Skeletal muscle tissue (tissue), 4 donors: ENCODE results near the gene CAND2. TPM values are rescaled to one million over a fixed set of nuclear protein-coding genes. Genes with fewer than 3 reads are reported as not detected.
A peak's percentile ranks its signal among the peaks of the same experiment; 100 is the strongest.

Source experiments
- H3K27ac ChIP-seq: one replicate; pipeline ENCODE4 v1.7.0; 2013; ENCODE audit warnings: mild to moderate bottlenecking, low read depth, low read length, inconsistent platforms
- H3K27me3 ChIP-seq, 3 donors: one replicate each; pipeline ENCODE4 v1.7.0; 2013; ENCODE audit warnings: low read length in 3 of 3; ENCODE audit not compliant: control insufficient read depth in 3 of 3, insufficient read depth in 3 of 3
- H3K36me3 ChIP-seq, 3 donors: one replicate each; pipeline ENCODE4 v1.7.0; 2013; ENCODE audit warnings: low read length in 3 of 3; ENCODE audit not compliant: control insufficient read depth in 3 of 3, insufficient read depth in 3 of 3
- H3K4me1 ChIP-seq, 3 donors: one replicate each; pipeline ENCODE4 v1.7.0; 2013; ENCODE audit warnings: low read length in 3 of 3, mild to moderate bottlenecking in 3 of 3; ENCODE audit not compliant: control insufficient read depth in 3 of 3, insufficient read depth in 3 of 3
- H3K4me3 ChIP-seq, 3 donors: one replicate each; pipeline ENCODE4 v1.7.0; 2013; ENCODE audit warnings: low read length in 3 of 3
- H3K9ac ChIP-seq, 3 donors: one replicate each; pipeline ENCODE4 v1.7.0; 2013; ENCODE audit warnings: low read length in 3 of 3, mild to moderate bottlenecking in 3 of 3, moderate library complexity in 2 of 3, low read depth in 1 of 3
- H3K9me3 ChIP-seq, 3 donors: one replicate each; pipeline ENCODE4 v1.7.0; 2013; ENCODE audit warnings: low read length in 3 of 3; ENCODE audit not compliant: control insufficient read depth in 3 of 3
- total RNA-seq: library from RNA; depleted of rRNA; stranded (reverse); fragments of >200 nt; gene quantifications from one replicate; pipeline ENCODE4 v1.2.3, GENCODE V29; 2014
- donor health status: Osteomylitis.

CAND2 gene
- total RNA-seq, 1 donor from 2014 or later = 22.4 TPM

DNA sequence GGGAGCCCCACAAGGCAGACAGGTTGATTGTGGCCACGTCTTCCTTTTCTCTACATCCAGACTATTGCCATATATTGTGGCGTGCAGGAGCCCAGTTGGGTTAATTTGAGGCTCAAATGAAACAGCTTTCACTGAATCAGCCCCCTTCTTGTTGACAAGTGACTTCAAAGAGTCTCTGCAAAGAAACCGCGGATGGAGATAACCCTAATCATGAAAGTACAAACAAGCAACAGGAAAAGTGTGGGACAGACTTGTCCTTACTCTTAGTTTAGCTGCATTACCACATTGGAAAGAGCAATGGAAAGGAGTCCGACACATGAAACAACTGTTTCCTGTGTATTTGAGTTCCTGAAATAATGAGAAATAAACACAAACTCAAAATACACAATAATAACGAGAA is 40.7 kb upstream of the CAND2 start:
- Histone ChIP-seq H3K9ac (no peak overlapping the region), H3K27ac (no peak overlapping the region), H3K27me3 (no peaks in the 10 kb centered on the region), H3K36me3 (no peaks in the 10 kb centered on the region), H3K4me3 (no peak overlapping the region), H3K4me1 (peaks cover 5 to 33% (median 22%) of the 10 kb centered on the region in 3 donors), H3K9me3 (no peaks in the 10 kb centered on the region)

DNA sequence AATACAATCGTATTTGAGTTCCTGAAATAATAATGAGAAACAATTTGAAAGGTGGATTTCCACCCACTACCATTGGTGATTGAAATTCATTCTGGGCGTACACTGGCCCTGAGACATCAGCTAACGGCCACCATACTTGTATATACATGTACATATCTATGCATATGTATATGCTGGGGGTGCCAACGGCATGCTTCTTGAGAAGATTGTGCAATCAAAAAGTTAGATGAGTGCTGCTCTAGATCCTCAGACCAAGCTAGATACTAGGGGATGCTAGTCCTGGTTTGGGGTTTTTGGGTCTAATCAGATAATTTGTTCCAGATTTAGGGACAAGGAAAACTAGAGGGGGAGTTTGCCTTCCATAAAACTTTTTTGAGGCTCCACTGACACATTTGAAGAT is 40.3 kb upstream of the CAND2 start:
- Histone ChIP-seq H3K27ac (no peak overlapping the region), H3K9me3 (no peaks in the 10 kb centered on the region), H3K36me3 (no peaks in the 10 kb centered on the region), H3K4me3 (no peak overlapping the region), H3K9ac (no peak overlapping the region), H3K27me3 (no peaks in the 10 kb centered on the region), H3K4me1 (peaks cover 5 to 29% (median 18%) of the 10 kb centered on the region in 3 donors)

DNA sequence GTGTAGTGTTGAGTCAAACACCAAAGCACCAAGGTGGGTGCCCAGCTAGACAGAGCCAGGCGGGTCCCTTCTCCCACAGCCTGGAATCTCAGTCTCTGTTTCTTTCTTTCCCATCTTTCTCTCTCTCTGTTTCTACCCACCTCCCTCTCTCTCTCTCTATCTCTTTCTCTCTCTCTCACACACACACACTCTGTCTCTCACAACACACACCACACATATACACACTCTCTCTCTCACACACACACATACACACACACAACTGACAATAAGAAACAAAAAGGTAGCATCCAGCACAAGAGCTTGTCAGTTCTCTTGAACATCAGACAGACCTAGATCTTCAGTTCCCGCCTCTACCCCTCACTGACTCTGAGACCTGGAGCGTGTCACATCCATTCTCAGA is 39.8 kb upstream of the CAND2 start:
- Histone ChIP-seq H3K9me3 (no peaks in the 10 kb centered on the region), H3K27ac (no peak overlapping the region), H3K4me1 (peaks cover 5 to 24% (median 18%) of the 10 kb centered on the region in 3 donors), H3K36me3 (no peaks in the 10 kb centered on the region), H3K27me3 (no peaks in the 10 kb centered on the region), H3K4me3 (no peak overlapping the region), H3K9ac (no peak overlapping the region)

DNA sequence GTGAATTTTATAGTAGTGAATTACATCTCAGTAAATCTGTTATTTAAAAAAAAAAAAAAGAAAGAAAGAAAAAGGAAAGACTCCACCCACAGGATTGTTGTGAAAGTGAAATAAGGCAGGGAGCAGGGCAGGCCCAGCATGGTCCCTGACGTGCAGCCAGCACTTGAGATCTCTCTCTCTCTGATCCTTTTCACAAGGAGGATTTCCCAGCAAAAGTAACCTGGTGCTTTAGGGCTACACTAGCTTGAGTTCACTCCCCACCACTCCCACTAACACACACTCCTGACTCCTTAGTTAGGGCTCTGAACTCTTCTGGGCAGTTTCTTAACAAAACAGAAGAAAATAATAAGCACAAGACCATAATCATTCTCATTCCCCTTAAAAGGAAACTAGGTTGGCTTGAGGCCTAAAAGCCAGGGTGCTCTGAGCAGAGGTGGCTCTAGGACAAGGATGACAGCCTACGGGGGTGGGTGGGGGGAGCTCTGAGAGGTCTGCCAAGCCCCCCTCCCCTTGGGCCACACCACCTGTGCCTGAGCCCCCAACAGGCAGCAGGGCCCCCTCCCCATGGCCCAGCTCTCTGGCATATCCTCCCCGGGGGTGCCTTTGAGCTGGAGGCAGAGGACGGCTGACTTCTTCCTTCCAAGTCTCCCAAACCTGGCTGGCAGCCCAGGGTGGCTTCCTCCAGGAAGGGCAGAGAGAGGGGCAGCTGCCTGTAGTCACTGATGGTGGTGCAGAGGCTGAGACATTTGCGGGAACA is 38.3 kb upstream of the CAND2 start:
- Histone ChIP-seq H3K9ac (peak overlapping the region; percentile 2 to 64 (median 57)), H3K4me3 (no peak overlapping the region), H3K27ac (no peak overlapping the region), H3K36me3 (no peaks in the 10 kb centered on the region), H3K27me3 (no peaks in the 10 kb centered on the region), H3K4me1 (peaks cover 5 to 15% (median 14%) of the 10 kb centered on the region in 3 donors), H3K9me3 (no peaks in the 10 kb centered on the region)

DNA sequence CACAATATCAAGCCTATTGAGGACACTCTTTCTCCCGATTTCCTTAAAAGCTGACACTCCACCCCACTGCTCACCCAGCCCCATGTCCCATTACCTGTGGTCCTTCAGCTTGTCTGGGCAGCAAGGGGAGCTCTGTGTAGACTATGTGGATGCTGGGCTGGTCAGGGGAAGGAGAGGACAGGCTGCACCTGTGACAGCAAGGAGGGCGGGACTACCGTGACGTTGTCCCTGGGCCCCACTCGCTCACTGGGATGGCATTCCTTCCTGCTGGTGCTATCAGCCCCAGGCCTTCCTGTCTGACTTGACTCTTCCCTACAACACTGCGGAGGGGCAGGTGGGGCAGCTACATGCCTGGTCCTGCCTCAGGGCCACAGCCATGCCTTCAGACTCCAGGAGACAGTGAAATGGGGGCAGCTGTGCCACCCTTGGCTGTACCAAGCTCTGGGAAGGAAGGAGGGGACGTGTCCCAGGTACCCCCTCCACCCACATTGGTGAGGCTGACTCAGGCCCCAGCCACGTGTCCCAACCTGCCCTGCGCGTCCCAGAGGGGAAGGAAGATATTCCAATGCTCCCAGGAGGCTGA is 37.3 kb upstream of the CAND2 start, which contains the start of gene TMEM40:
TSS of gene TMEM40 (minus strand) at position 163 of the 583 bp plus-strand sequence. CDS start 9,427 bp downstream, outside the sequence.
- Histone ChIP-seq H3K4me3 (peak within 1 kb of the TSS in 1 of 3 donors; percentile 35), H3K27me3 (no peaks in the 10 kb centered on the region), H3K9me3 (no peaks in the 10 kb centered on the region), H3K4me1 (peaks cover 5 to 20% (median 20%) of the 10 kb centered on the region in 3 donors), H3K36me3 (no peaks in the 10 kb centered on the region), H3K9ac (peak within 1 kb of the TSS; percentile 2 to 64 (median 57)), H3K27ac (no peak within 1 kb of the TSS)

DNA sequence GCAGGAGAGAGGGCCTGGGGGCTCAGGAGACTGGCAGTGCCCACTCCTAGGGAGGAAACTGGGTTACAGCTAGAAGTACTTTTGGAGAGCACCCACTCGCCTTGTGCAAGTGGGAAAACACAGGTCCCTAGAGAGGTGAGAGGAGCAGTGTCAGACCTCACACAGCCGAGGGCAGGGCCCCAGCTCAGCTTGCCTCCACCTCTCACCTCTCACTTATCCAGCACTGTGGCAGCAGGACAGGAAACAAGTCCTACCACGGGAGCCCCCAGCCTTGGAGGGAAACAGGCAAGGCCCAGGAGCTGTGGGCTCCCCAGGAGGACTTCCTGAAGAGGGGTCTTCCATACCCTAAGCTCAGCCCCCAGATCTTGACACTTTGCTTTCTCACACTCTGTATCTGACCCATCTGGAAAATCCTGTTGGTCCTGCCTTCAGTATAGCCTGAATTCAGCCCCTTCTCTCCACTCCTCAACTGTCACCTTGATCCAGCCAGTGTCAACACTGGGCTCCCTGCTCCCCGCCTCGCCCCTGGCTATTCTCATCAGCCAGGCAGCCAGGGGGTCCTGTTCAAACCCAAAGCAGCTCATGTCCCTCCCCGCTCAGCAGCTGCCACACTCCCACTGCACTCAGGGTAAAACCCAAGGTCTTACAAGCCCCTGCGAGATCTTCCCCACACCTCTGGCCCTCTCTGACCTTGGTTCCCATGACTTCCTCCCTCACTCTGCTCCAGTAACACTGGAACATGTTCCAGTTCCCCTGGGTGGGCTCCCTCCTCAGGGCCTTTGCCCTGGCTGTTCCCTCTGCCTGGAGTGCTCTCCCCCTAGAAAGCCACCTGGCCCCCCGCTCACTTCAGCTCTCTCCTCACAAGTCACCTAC is 36.6 kb upstream of the CAND2 start:
- Histone ChIP-seq H3K4me1 (peaks cover 5 to 20% (median 20%) of the 10 kb centered on the region in 3 donors), H3K4me3 (no peak overlapping the region), H3K36me3 (no peaks in the 10 kb centered on the region), H3K9me3 (no peaks in the 10 kb centered on the region), H3K27me3 (no peaks in the 10 kb centered on the region), H3K27ac (no peak overlapping the region), H3K9ac (no peak overlapping the region)

DNA sequence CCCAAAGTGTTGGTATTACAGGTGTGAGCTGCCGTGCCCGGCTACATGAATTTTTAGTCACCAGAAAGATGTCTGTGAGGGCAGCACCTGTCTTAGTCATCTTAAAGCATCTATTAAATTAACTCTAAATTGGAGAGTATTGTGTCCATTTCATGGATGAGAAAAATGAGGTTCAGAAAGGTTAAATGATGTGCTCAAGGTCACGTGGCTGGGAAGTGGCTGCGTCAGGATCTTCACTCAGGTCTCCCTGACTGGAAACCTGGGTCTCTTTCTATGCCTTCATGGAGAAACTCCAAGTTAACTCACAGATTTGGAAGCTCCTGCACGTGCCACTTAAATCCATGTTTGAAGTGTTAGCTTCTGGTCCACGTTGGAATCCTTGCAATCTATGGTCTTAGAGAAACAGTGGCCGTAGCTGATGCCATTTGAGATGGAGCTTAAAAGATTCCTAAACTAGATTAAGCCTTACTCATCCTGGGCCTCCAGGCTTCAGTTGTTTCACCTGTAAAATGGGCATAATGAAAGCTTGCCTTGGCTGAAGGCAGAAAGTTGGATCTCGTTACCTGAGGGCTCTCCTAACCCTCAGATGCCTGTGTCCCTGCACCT is 32.2 kb upstream of the CAND2 start:
- Histone ChIP-seq H3K9me3 (no peaks in the 10 kb centered on the region), H3K27me3 (no peaks in the 10 kb centered on the region), H3K4me3 (no peak overlapping the region), H3K27ac (peak overlapping the region; percentile 83), H3K36me3 (no peaks in the 10 kb centered on the region), H3K9ac (no peak overlapping the region), H3K4me1 (peaks cover 0 to 8% (median 7%) of the 10 kb centered on the region in 3 donors)

DNA sequence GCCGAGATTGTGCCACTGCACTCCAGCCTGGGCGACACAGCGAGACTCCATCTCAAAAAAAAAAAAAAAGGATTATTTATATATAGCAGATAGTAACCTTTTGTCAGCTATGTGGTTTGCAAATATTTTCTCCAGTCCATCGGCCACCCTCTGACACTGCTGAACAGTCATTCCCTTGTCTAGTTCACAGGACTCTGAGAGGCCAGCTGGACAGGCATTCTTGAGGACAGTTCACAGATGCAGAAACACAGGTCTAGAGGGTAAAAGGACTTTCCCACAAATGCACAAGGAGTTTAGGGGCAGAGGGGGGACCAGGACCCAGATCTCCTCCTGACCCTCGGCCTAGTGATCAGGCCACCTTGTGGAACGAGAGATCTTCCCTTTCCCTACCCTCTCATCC is 29.9 kb upstream of the CAND2 start:
- Histone ChIP-seq H3K4me3 (no peak overlapping the region), H3K27ac (no peak overlapping the region), H3K4me1 (peaks cover 0 to 8% (median 7%) of the 10 kb centered on the region in 3 donors), H3K36me3 (no peaks in the 10 kb centered on the region), H3K27me3 (no peaks in the 10 kb centered on the region), H3K9ac (no peak overlapping the region), H3K9me3 (no peaks in the 10 kb centered on the region)

DNA sequence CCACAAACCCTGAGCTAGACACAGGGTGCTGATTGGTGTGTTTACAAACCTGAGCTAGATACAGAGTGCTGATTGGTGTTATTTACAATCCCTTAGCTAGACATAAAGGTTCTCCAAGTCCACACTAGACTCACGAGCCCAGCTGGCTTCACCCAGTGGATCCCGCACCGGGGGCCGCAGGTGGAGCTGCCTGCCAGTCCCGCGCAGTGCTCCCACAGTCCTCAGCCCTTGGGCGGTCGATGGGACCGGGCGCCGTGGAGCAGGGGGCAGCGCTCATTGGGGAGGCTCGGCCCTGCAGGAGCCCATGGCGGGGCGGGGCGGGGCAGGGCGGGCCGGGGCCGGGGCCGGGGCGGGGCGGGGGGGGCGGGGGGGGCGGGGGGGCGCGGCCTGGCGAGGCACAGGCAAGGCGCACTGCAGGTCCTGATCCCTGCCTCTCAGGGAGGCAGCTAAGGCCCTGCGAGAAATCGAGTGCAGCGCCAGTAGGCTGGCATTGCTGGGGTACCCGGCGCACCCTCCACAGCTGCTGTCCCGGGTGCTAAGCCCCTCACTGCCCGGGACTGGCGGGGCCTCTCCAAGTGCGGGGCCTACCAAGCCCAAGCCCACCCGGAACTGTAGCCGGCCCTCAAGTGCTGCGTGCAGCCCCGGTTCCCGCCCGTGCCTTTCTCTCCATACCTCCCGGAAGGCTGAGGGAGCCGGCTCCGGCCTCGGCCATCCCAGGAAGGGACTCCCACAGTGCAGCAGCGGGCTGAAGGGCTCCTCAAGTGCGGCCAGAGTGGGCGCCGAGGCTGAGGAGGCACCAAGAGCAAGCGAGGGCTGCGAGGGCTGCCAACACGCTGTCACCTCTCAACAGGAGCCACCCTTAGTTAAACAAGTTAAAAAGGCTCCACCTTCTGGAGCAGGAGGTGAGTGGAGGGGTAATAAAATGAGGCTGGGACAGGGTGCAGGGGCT is 27.6 kb upstream of the CAND2 start:
- Histone ChIP-seq H3K9me3 (no peaks in the 10 kb centered on the region), H3K9ac (no peak overlapping the region), H3K36me3 (no peaks in the 10 kb centered on the region), H3K27me3 (no peaks in the 10 kb centered on the region), H3K4me1 (peaks cover 0 to 4% (median 3%) of the 10 kb centered on the region in 3 donors), H3K27ac (no peak overlapping the region), H3K4me3 (no peak overlapping the region)
